Astrocyte of the cerebellum (primary cell): ENCODE data around the gene WDR44.
A peak's percentile ranks its signal among the peaks of the same experiment; 100 is the strongest.

ENCODE experiments used
- DNase-seq: peaks from one replicate; pipeline ENCODE4 v3.0.0-alpha.2; 2011; ENCODE audit warnings: low read depth
- H3K4me3 ChIP-seq: 2 replicates; pipeline ENCODE4 v1.5.1; 2011; ENCODE audit warnings: mild to moderate bottlenecking, low read depth, low read length, moderate library complexity
- in situ Hi-C: cut with HindIII; loops from 2 replicates; pipeline ENCODE4 v1.10.0; 2017; ENCODE audit warnings: low sequenced_read_pairs
- TF ChIP-seq, protein P1 (sequence below): IDR thresholded peaks from 2 replicates; pipeline ENCODE4 v1.5.1; 2012; ENCODE audit warnings: low read length, low read depth, moderate library complexity, mild to moderate bottlenecking; ENCODE audit errors: missing control alignments

Gene WDR44

DNA sequence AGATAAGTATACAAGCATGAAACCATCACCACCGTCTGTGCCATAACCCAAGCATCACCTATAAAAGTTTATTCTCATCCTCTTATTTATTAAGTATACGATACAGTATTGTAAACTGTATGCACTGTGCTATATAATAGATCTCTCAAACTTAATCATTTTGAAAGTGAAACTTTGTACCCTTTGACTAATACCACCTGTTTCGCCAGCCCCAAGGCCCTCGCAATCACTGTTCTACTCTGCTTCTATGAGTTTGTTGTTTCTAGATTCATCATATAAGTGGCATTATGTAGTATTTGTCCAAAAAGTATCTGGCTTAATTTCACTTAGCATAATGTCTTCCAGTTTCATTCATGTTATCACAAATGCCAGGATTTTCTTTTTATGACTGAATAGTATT lies 77.7 kb downstream of the WDR44 start:
- no peak overlapping the region for H3K4me3 ChIP-seq
- in situ Hi-C loops = no loop called here
- DNase-seq = no peak
- TF ChIP-seq, protein P1, sequence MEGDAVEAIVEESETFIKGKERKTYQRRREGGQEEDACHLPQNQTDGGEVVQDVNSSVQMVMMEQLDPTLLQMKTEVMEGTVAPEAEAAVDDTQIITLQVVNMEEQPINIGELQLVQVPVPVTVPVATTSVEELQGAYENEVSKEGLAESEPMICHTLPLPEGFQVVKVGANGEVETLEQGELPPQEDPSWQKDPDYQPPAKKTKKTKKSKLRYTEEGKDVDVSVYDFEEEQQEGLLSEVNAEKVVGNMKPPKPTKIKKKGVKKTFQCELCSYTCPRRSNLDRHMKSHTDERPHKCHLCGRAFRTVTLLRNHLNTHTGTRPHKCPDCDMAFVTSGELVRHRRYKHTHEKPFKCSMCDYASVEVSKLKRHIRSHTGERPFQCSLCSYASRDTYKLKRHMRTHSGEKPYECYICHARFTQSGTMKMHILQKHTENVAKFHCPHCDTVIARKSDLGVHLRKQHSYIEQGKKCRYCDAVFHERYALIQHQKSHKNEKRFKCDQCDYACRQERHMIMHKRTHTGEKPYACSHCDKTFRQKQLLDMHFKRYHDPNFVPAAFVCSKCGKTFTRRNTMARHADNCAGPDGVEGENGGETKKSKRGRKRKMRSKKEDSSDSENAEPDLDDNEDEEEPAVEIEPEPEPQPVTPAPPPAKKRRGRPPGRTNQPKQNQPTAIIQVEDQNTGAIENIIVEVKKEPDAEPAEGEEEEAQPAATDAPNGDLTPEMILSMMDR = no peak

DNA sequence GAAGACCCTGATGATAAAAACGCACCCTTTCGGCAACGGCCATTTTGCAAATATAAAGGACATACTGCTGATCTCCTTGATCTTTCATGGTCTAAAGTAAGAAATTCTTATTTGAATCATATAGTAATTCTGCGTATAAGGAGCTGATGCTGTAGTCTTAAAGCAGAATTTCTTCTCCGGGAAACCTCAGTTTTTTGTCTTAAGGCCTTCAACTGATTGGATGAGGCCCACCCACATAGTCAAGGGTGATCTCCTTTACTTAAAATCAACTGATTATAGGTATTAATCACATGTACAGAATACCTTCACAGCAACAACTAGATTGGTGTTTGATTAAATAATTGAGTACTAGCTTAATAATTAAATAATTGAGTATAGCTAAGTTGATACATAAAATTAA lies 86.9 kb downstream of the WDR44 start:
- TF ChIP-seq, protein P1 = no peak
- in situ Hi-C loops = no loop called here
- DNase-seq = no peak
- H3K4me3 ChIP-seq = no peak overlapping the region

DNA sequence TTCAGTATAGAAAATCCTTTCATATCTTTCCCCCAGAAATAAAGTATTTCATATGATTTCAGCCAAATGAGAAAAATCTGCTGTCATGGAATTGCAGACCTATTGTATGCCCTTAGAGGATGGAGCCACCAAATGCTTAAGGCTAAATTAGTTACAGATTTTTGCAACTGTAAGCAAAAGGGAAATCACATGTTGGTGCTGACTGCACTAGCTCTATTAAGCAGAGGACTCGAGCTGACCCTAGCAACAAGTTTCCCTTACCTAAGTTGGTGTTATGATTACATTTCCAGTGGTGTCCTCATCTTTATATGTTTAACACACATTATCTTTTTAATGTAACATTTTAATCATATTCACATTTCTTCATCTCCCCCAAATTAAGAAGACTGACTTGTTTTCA lies 91.4 kb downstream of the WDR44 start:
- TF ChIP-seq, protein P1 = no peak
- H3K4me3 ChIP-seq = no peak overlapping the region
- in situ Hi-C loops = no loop called here
- DNase-seq = no peak

DNA sequence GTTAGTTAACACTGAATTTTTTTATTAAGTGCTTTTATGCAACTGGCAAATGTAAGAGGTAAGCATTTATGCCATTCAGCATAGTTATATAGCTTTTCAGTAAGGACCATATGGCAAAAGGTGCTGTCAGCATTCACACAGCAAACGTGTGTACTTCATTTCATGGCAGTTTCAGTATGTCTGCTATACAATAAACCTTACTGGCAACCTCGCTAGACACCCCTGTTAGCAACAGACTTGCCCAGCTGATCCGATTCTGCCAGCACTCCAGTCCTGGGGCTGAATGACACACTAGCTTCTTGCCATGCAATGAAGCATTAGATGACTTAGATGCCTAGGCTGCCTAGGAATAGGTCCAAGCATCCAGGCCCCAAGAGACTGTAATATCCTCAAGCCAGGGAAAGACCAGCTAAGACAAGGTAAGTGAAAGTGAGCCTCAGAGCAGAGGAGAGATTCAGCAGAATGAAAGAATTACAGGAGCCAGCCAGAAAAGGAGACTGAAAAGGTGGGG lies 102.4 kb downstream of the WDR44 start:
- no peak for DNase-seq
- H3K4me3 ChIP-seq = no peak overlapping the region
- TF ChIP-seq, protein P1 = no peak
- in situ Hi-C loops = no loop called here

DNA sequence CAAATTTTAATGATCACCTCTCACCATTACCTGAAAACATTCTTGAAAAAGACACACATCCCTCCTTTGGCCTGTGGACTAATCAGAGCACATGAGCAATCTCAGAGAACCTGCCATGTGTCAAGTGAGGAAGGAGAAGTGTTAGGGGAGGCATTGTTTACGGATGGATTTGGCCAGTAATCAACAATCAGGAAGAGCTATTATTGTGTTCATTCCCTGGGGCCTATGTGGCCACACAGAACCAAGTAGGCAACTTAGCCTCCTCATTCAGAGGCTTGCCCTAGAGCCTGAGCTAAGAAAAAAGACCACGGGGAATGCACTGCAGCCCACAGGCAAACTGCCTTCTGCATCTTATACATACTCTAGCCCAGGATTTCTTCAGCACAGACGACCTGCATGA lies 109.1 kb downstream of the WDR44 start:
- no peak for DNase-seq
- H3K4me3 ChIP-seq = no peak overlapping the region

DNA sequence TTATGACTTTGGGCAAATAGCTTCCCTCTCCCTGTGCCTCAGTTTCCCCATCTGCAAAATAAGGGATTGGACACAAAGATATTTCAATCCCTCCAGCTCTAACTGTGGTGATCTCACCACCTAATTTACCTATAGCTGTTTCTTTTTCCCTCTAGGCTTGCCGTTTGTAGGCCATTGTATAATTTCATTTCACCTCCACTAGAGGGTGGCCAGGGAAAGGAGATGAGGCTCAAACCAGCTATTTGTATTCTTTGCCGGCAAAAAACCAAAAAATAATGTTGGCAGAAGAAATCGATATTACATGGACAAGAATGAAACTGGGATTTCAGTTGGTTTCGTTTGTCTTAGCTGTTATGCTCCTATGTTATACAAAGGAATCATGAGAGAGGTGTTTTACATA lies 113.6 kb downstream of the WDR44 start:
- peak; percentile 26 for DNase-seq
- H3K4me3 ChIP-seq = no peak overlapping the region
- TF ChIP-seq, protein P1 = peak; percentile 63
- in situ Hi-C loops = no loop called here

More for the DNA sequence above, 109.1 kb downstream of the WDR44 start:
- TF ChIP-seq, protein P1 = no peak
- in situ Hi-C loops = no loop called here

DNA sequence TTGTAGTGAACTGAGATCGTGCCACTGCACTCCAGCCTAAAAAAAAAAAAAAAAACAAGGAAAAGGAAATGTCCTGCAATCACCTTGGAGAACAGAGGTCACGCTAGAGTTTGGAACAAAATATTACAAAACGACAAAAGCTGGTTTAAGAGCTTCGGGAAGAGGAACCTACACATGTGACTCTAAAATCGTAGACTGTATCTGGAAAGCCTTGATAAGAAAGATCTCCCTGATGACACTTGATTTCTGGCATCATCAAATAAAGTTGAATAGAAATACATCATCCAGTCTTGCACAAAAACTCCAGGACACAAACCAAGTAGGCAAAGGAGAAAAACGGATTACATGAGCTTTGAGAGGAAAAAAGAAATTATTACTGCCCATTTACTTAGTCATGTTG lies 118.6 kb downstream of the WDR44 start:
- TF ChIP-seq, protein P1 = no peak
- H3K4me3 ChIP-seq = no peak overlapping the region
- DNase-seq = no peak
- in situ Hi-C loops = no loop called here
